Endothelial cell of umbilical vein (primary cell): ENCODE data around the gene ARHGEF10L.

Source experiments
- CTCF ChIP-seq, 2 donors: IDR thresholded peaks; 1 replicate in 1 of 2; 2 replicates in 1 of 2; pipeline ENCODE4 v1.5.1; 2011; ENCODE audit warnings: low read length in 2 of 2, mild to moderate bottlenecking in 2 of 2, moderate library complexity in 2 of 2, control low read depth in 1 of 2, inconsistent platforms in 1 of 2, low read depth in 1 of 2; ENCODE audit not compliant: insufficient read depth in 1 of 2; ENCODE audit errors: extremely low read depth in 1 of 2
- EZH2 ChIP-seq: IDR thresholded peaks from 2 replicates; pipeline ENCODE4 v1.6.1; 2012; ENCODE audit warnings: borderline replicate concordance, low read depth, mild to moderate bottlenecking, moderate library complexity, low read length, inconsistent platforms; ENCODE audit not compliant: severe bottlenecking
- MAX ChIP-seq: IDR thresholded peaks from 2 replicates; pipeline ENCODE4 v1.6.1; 2011; ENCODE audit not compliant: insufficient read depth, insufficient read length
- MYC ChIP-seq: IDR thresholded peaks from one replicate; pipeline ENCODE4 v1.6.1; 2011; ENCODE audit warnings: mild to moderate bottlenecking, low read depth, low read length
- POLR2A ChIP-seq: IDR thresholded peaks from 2 replicates; pipeline ENCODE4 v1.6.1; 2012; ENCODE audit warnings: low read depth, mild to moderate bottlenecking, control low read depth, low read length
- POLR2AphosphoS5 ChIP-seq: IDR thresholded peaks from 2 replicates; pipeline ENCODE4 v1.6.1; 2012; ENCODE audit warnings: low read depth, mild to moderate bottlenecking, control low read depth, low read length, moderate library complexity; ENCODE audit not compliant: insufficient read depth

- no peak for TF ChIP-seq POLR2A
- no peak for TF ChIP-seq CTCF (IDR thresholded peaks at IDR 0.05; ENCODE audit: extremely low read depth in 1 of 2, insufficient read depth in 1 of 2, low read depth in 1 of 2, low read length in 2 of 2)
- no peak for TF ChIP-seq POLR2AphosphoS5
- no peak for TF ChIP-seq EZH2
- TF ChIP-seq MYC, result no peak
- TF ChIP-seq MAX, result no peak
These were observed 6.3 kb upstream of the ARHGEF10L start for GRCh38 chr1:17533201-17533600.
